Dendritic cell treated with granulocyte-macrophage colony-stimulating factor and Interleukin-4, amounts not matched to agents 40 ng/mL and 50 ng/mL, for 4 days (primary cell): ENCODE measurements around the gene ENOX1.
"Not testable (repeated sequence)": the region's sequence is repeated elsewhere in the genome, so short reads cannot be mapped to it uniquely, and the experiment has no call there.

Experiments used
- H3K27ac Mint-ChIP-seq: one replicate; pipeline ENCODE4 v1.8.0; 2022; ENCODE audit warnings: mild to moderate bottlenecking, mixed read lengths
- H3K27me3 Mint-ChIP-seq: one replicate; pipeline ENCODE4 v1.8.0; 2022; ENCODE audit warnings: mild to moderate bottlenecking, mixed read lengths
- H3K36me3 Mint-ChIP-seq: one replicate; pipeline ENCODE4 v1.8.0; 2022; ENCODE audit warnings: low read depth, mixed read lengths
- H3K4me1 Mint-ChIP-seq: one replicate; pipeline ENCODE4 v1.8.0; 2022; ENCODE audit warnings: low read depth, mixed read lengths
- H3K4me3 Mint-ChIP-seq: one replicate; pipeline ENCODE4 v1.8.0; 2022; ENCODE audit warnings: mild to moderate bottlenecking, moderate library complexity, mixed read lengths
- H3K9me3 Mint-ChIP-seq: one replicate; pipeline ENCODE4 v1.8.0; 2022; ENCODE audit warnings: mixed read lengths
- intact Hi-C: fragments of 100-400 bp; cut with micrococcal nuclease; formaldehyde crosslinking; loops from one replicate; pipeline ENCODE4 v1.15.0; 2022

The ENOX1 gene

DNA sequence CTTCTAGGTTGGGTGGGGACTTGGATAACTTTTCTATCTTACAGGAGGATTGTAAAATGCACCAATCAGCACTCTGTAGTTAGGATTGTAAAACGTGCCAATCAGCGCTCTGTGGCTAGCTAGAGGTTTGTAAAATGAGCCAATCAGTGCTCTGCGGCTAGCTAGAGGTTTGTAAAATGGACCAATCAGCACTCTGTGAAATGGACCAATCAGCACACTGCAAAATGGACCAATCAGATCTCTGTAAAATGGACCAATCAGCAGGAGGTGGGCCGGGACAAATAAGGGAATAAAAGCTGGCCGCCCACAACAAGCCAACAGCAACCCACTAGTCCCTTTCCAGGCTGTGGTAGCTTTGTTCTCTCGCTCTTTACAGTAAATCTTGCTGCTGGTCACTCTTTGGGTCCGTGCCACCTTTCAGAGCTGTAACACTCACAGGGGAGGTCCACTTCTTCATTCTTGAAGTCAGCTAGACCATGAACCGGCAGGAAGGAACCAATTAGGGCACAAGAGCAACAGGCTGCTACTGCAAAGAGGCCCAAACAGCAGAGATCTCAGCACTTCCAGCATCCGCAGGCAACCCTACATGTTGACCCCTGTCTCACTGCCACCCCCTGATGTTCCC, 606.6 kb downstream of the ENOX1 start:
- no peaks in the 10 kb centered on the region for H3K36me3 Mint-ChIP-seq
- peaks cover 12% of the 10 kb centered on the region for H3K9me3 Mint-ChIP-seq
- no peak overlapping the region for H3K27ac Mint-ChIP-seq
- no peaks in the 10 kb centered on the region for H3K27me3 Mint-ChIP-seq
- no peak overlapping the region for H3K4me3 Mint-ChIP-seq
- intact Hi-C loops = no loop called here
- H3K4me1 Mint-ChIP-seq = peaks cover 6% of the 10 kb centered on the region

DNA sequence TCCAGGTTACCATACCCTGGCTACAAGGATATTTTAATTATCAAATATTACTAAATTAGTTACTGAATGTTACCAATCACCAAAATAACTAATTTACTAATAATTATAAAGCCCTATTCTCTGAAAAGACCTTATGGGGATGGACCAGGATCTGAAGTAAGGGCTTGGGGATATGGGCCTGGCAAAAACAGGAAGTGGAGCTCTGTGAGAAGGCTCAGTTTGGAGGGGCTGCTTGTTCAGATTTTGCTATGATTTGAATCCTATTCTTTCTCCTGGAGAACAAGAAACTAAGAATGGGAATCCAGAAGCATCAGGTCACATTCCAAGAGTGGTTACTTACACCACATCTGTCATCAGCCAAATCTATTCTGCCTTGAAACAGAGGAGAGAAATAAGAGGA, 615.3 kb downstream of the ENOX1 start:
- Mint-ChIP-seq H3K9me3 (no peaks in the 10 kb centered on the region), H3K4me3 (no peak overlapping the region)

DNA sequence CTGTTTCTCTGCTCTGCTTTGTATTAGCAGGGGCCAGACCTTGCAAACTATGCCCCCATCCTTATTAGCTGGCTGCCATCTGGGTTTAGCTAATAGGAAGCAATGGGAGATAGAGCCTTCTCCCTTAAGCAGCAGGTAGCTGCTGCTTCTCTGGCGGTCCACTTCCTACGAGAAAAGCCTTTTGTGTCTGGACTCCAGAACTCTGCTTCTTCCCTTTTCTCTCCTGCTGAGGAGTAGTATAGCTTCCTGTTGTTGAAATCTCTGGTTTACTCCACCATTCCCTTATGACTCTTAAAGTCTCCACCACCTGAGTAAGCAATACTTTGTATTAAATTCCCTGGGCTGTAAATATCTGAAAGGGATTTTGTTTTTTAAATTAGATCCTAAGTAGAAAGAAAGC, 616.3 kb downstream of the ENOX1 start:
- Mint-ChIP-seq H3K36me3 (no peaks in the 10 kb centered on the region), H3K27me3 (no peaks in the 10 kb centered on the region), H3K4me3 (no peak overlapping the region), H3K4me1 (peaks cover 9% of the 10 kb centered on the region), H3K9me3 (peaks cover 3% of the 10 kb centered on the region), H3K27ac (no peak overlapping the region)
- intact Hi-C loops = no loop called here

More for the DNA sequence above, 615.3 kb downstream of the ENOX1 start:
- H3K36me3 Mint-ChIP-seq = no peaks in the 10 kb centered on the region
- H3K27me3 Mint-ChIP-seq = no peaks in the 10 kb centered on the region
- peaks cover 9% of the 10 kb centered on the region for H3K4me1 Mint-ChIP-seq
- intact Hi-C loops = no loop called here
- H3K27ac Mint-ChIP-seq = no peak overlapping the region

GRCh38 chr13:43168434-43168833, 618.3 kb downstream of the ENOX1 start:
- intact Hi-C loops, H3K36me3 Mint-ChIP-seq, H3K4me1 Mint-ChIP-seq, H3K4me3 Mint-ChIP-seq, H3K27me3 Mint-ChIP-seq, H3K27ac Mint-ChIP-seq: not testable (repeated sequence)
- peaks cover 14% of the 10 kb centered on the region for H3K9me3 Mint-ChIP-seq

DNA sequence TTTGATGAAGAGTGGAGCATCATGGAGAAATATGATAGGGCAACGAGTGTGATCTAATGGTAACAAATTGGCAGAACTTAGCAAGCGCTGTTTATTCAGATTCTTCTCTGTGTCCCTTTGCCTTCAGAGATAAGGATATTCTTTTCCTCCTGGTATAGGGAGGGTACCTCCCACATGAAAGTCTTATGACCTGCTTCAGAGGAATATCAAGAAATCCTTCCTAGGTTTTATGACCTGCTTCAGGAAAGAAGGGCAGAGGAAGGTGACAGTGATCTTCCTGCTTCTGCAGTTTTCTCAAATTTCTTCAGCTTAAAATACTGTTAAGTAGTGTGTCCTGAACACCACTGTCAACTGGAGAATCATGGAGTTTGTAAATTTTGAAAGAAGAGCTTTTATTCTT, 619.0 kb downstream of the ENOX1 start:
- H3K9me3 Mint-ChIP-seq = peaks cover 14% of the 10 kb centered on the region
- no peaks in the 10 kb centered on the region for H3K27me3 Mint-ChIP-seq
- H3K4me1 Mint-ChIP-seq = peaks cover 9% of the 10 kb centered on the region
- intact Hi-C loops = no loop called here
- H3K4me3 Mint-ChIP-seq = no peak overlapping the region
- H3K27ac Mint-ChIP-seq = no peak overlapping the region
- H3K36me3 Mint-ChIP-seq = no peaks in the 10 kb centered on the region

DNA sequence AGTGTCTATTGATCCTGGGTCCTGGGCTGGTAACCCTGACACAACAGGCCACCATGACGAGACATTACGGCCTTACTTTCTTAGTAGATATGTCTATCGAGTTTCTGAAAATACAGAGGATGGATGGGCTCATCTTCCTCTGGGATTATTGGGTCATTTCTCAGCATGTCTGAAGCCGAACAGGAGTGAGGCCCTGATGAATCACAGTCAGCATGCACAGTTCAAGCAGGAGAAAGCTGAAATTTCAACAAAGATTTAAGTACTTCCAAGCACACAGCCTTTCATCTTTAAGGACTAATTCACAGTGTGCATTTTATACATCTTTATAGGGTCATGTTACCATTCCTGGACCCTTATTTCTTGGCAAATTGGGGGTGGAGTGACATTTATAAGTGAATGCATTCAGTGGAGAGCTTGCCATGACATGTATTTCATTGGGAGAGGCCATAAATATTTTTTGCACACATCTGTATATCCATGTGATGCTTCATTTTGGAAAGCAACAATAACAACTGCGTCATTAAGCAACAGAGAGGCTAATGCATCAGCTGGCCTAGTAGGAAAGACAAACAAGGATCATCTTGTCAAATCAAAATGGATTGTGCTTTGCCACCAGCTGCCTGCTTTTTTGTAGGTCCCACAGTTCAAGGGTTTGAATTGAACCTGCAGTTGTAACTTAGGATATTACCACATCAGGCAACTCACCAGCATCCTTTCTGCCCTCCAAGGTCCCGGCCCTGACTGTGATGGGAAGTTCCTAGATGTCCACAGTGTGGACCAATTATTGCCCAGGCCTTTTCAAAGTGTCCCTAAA, 619.9 kb downstream of the ENOX1 start:
- Mint-ChIP-seq H3K4me1 (peaks cover 9% of the 10 kb centered on the region), H3K9me3 (peaks cover 14% of the 10 kb centered on the region), H3K36me3 (no peaks in the 10 kb centered on the region), H3K27me3 (no peaks in the 10 kb centered on the region), H3K4me3 (no peak overlapping the region), H3K27ac (no peak overlapping the region)
- intact Hi-C loops = no loop called here
